Measurements from ENCODE around the gene FAM131A. TPM values are rescaled to one million over a fixed set of nuclear protein-coding genes. Genes with fewer than 3 reads are reported as not detected.

The FAM131A gene
- total RNA-seq, 1 donor from 2014 or later: 17.4 TPM

GRCh38 chr3:184353546-184353941, 16.1 kb downstream of the FAM131A start:
- Mint-ChIP-seq H3K9me3 (no peaks in the 10 kb centered on the region), H3K36me3 (peaks cover 8% of the 10 kb centered on the region), H3K4me1 (peaks cover 8% of the 10 kb centered on the region), H3K27ac (no peak overlapping the region), H3K27me3 (ENCODE audit: low read depth) (no peaks in the 10 kb centered on the region), H3K4me3 (no peak overlapping the region)
- DNase-seq (ENCODE audit: low spot score in 2 of 2, unreplicated experiment in 2 of 2): no peak
- no peak for TF ChIP-seq CTCF (IDR thresholded peaks at IDR 0.05; ENCODE audit: unreplicated experiment)

- H3K36me3 Mint-ChIP-seq: peaks cover 8% of the 10 kb centered on the region
- peak in 1 of 2 experiments; percentile 65 for DNase-seq (ENCODE audit: low spot score in 2 of 2, unreplicated experiment in 2 of 2)
- no peak overlapping the region for H3K27ac Mint-ChIP-seq
- peaks cover 8% of the 10 kb centered on the region for H3K4me1 Mint-ChIP-seq
- no peaks in the 10 kb centered on the region for H3K27me3 Mint-ChIP-seq (ENCODE audit: low read depth)
- TF ChIP-seq CTCF (IDR thresholded peaks at IDR 0.05; ENCODE audit: unreplicated experiment): peak; percentile 70
- H3K9me3 Mint-ChIP-seq: no peaks in the 10 kb centered on the region
- H3K4me3 Mint-ChIP-seq: no peak overlapping the region
Observed at GRCh38 chr3:184354121-184354728, 16.8 kb downstream of the FAM131A start.

DNA sequence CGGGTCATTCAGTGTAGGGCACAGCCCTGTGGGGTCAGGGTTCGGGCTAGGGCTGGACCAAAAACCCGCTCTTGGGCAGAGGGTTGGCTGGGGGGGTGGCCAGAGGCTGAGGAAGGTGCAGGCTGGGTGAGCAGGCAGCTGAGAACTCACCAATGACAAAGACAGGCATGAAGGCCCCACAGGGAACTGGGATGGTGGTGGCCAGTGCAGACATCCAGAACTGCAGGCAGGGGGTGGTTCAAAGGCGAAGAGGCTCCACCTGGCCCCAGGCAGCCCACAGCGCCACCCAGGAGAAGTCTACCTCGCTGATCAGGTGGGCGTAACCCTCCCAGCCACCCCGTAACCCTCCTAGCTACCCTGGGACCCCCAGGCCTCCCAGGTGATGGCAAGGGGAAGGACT, 17.4 kb downstream of the FAM131A start:
- Mint-ChIP-seq H3K27ac (no peak overlapping the region), H3K4me3 (no peak overlapping the region), H3K4me1 (peaks cover 8% of the 10 kb centered on the region), H3K9me3 (no peaks in the 10 kb centered on the region), H3K27me3 (ENCODE audit: low read depth) (no peaks in the 10 kb centered on the region), H3K36me3 (peaks cover 8% of the 10 kb centered on the region)
- DNase-seq (ENCODE audit: low spot score in 2 of 2, unreplicated experiment in 2 of 2): no peak
- TF ChIP-seq CTCF (IDR thresholded peaks at IDR 0.05; ENCODE audit: unreplicated experiment): no peak

- Mint-ChIP-seq H3K9me3 (no peaks in the 10 kb centered on the region), H3K36me3 (peaks cover 8% of the 10 kb centered on the region), H3K27me3 (ENCODE audit: low read depth) (no peaks in the 10 kb centered on the region), H3K4me3 (no peak overlapping the region), H3K4me1 (peaks cover 14% of the 10 kb centered on the region), H3K27ac (no peak overlapping the region)
- DNase-seq (ENCODE audit: low spot score in 2 of 2, unreplicated experiment in 2 of 2): no peak
- no peak for TF ChIP-seq CTCF (IDR thresholded peaks at IDR 0.05; ENCODE audit: unreplicated experiment)
Observed at GRCh38 chr3:184355261-184356040, 18.1 kb downstream of the FAM131A start.

- no peaks in the 10 kb centered on the region for H3K27me3 Mint-ChIP-seq (ENCODE audit: low read depth)
- H3K36me3 Mint-ChIP-seq: peaks cover 6% of the 10 kb centered on the region
- no peak for TF ChIP-seq CTCF (IDR thresholded peaks at IDR 0.05; ENCODE audit: unreplicated experiment)
- H3K4me3 Mint-ChIP-seq: no peak overlapping the region
- H3K9me3 Mint-ChIP-seq: no peaks in the 10 kb centered on the region
- DNase-seq (ENCODE audit: low spot score in 2 of 2, unreplicated experiment in 2 of 2): no peak
- peaks cover 12% of the 10 kb centered on the region for H3K4me1 Mint-ChIP-seq
- H3K27ac Mint-ChIP-seq: no peak overlapping the region
Observed at GRCh38 chr3:184357248-184358123, 20.1 kb downstream of the FAM131A start.

All from mesothelial cell of epicardium (in vitro differentiated cells).